ENCODE results near the gene MORN1. TPM values are rescaled to one million over a fixed set of nuclear protein-coding genes. Genes with fewer than 3 reads are reported as not detected.

MORN1 gene
- total and polyA plus RNA-seq, 4 donors = 2.3 to 6.9 (median 3.6) TPM

- H3K36me3 ChIP-seq (ENCODE audit: control insufficient read depth in 4 of 4, insufficient read depth in 3 of 4, low read depth in 1 of 4, low read length in 3 of 4) = no peaks in the 10 kb centered on the region
- no peak for TF ChIP-seq ATF3 (IDR thresholded peaks at IDR 0.05)
- TF ChIP-seq NR2F2 (IDR thresholded peaks at IDR 0.05) = no peak
- no peak for TF ChIP-seq TAF1 (conservative IDR thresholded peaks at IDR 0.05)
- TF ChIP-seq YY1 (IDR thresholded peaks at IDR 0.05) = no peak
- no peak for TF ChIP-seq GABPA (IDR thresholded peaks at IDR 0.05 in 1 of 2, conservative IDR thresholded peaks at IDR 0.05 in 1 of 2)
- TF ChIP-seq FOXA1 (IDR thresholded peaks at IDR 0.05) = no peak
- no peak for TF ChIP-seq REST (IDR thresholded peaks at IDR 0.05)
- TF ChIP-seq EGR1 (IDR thresholded peaks at IDR 0.05; ENCODE audit: low read depth in 2 of 2) = no peak
- TF ChIP-seq MAX (IDR thresholded peaks at IDR 0.05) = no peak
- TF ChIP-seq JUND (IDR thresholded peaks at IDR 0.05) = no peak
- TF ChIP-seq RXRA (IDR thresholded peaks at IDR 0.05) = no peak
- TF ChIP-seq FOXA2 (IDR thresholded peaks at IDR 0.05) = no peak
- no peak for TF ChIP-seq ZBTB33 (IDR thresholded peaks at IDR 0.05)
- no peak for TF ChIP-seq CTCF (IDR thresholded peaks at IDR 0.05; ENCODE audit: low read depth, low read length, missing input control)
- TF ChIP-seq HNF4A (conservative IDR thresholded peaks at IDR 0.05) = no peak
- no peak for TF ChIP-seq HNF4G (IDR thresholded peaks at IDR 0.05)
- TF ChIP-seq SP1 (IDR thresholded peaks at IDR 0.05) = no peak
- no peak for TF ChIP-seq RAD21 (IDR thresholded peaks at IDR 0.05)
- 68% methylated on average over 16 of the region's 16 CpGs for WGBS
- no peaks in the 10 kb centered on the region for H3K27me3 ChIP-seq (ENCODE audit: control insufficient read depth in 4 of 4, insufficient read depth in 4 of 4, low read length in 3 of 4)
- DNase-seq (ENCODE audit: low spot score) = no peak
- peaks cover 0 to 8% (median 2%) of the 10 kb centered on the region in 4 donors for H3K9me3 ChIP-seq (ENCODE audit: control insufficient read depth in 4 of 4, low read length in 3 of 4)
- H3K27ac ChIP-seq (ENCODE audit: low read depth in 1 of 2, low read length in 2 of 2) = no peak overlapping the region
- H3K4me3 ChIP-seq (ENCODE audit: low read depth in 1 of 3, low read length in 3 of 3) = no peak overlapping the region
- H3K9ac ChIP-seq (ENCODE audit: low read depth in 1 of 2, low read length in 2 of 2) = no peak overlapping the region
- peaks cover 2 to 8% (median 7%) of the 10 kb centered on the region in 4 donors for H3K4me1 ChIP-seq (ENCODE audit: control insufficient read depth in 4 of 4, insufficient read depth in 4 of 4, low read length in 3 of 4)
Observed at GRCh38 chr1:2418791-2419320, 27.5 kb upstream of the MORN1 start.

Data from liver (tissue), 9 donors.